Measurements from ENCODE around the gene KLHL26. TPM values are rescaled to one million over a fixed set of nuclear protein-coding genes. Genes with fewer than 3 reads are reported as not detected.

Gene KLHL26
- total and polyA plus RNA-seq, 9 donors: 1.6 to 24.0 (median 10.6) TPM

GRCh38 chr19:18660939-18661670 is 24.3 kb downstream of the KLHL26 start:
- no peaks in the 10 kb centered on the region for H3K9me3 ChIP-seq
- H3K36me3 ChIP-seq: no peaks in the 10 kb centered on the region
- H3K4me1 ChIP-seq (ENCODE audit: insufficient read depth): peaks cover 8% of the 10 kb centered on the region
- H3K27ac ChIP-seq: no peak overlapping the region
- H3K4me3 ChIP-seq: no peak overlapping the region
- TF ChIP-seq POLR2A (IDR thresholded peaks at IDR 0.05) (no peak), EP300 (IDR thresholded peaks at IDR 0.05) (no peak)
- TF ChIP-seq, protein P1, sequence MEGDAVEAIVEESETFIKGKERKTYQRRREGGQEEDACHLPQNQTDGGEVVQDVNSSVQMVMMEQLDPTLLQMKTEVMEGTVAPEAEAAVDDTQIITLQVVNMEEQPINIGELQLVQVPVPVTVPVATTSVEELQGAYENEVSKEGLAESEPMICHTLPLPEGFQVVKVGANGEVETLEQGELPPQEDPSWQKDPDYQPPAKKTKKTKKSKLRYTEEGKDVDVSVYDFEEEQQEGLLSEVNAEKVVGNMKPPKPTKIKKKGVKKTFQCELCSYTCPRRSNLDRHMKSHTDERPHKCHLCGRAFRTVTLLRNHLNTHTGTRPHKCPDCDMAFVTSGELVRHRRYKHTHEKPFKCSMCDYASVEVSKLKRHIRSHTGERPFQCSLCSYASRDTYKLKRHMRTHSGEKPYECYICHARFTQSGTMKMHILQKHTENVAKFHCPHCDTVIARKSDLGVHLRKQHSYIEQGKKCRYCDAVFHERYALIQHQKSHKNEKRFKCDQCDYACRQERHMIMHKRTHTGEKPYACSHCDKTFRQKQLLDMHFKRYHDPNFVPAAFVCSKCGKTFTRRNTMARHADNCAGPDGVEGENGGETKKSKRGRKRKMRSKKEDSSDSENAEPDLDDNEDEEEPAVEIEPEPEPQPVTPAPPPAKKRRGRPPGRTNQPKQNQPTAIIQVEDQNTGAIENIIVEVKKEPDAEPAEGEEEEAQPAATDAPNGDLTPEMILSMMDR (IDR thresholded peaks at IDR 0.05): no peak
- 87 to 95% (median 94%) methylated on average over 10 of the region's 10 CpGs for WGBS, 3 donors
- no peaks in the 10 kb centered on the region for H3K27me3 ChIP-seq
- no peak for DNase-seq
- intact Hi-C loops (cut with DNase I): no loop called here

GRCh38 chr19:18662972-18663732 is 26.3 kb downstream of the KLHL26 start:
- intact Hi-C loops (cut with DNase I): no loop called here
- H3K36me3 ChIP-seq: no peaks in the 10 kb centered on the region
- TF ChIP-seq POLR2A (IDR thresholded peaks at IDR 0.05) (no peak), EP300 (IDR thresholded peaks at IDR 0.05) (no peak)
- TF ChIP-seq, protein P1 (IDR thresholded peaks at IDR 0.05): no peak
- H3K4me3 ChIP-seq: no peak overlapping the region
- WGBS, 3 donors: 71 to 79% (median 74%) methylated on average over 14 to 15 of the region's 15 CpGs
- H3K4me1 ChIP-seq (ENCODE audit: insufficient read depth): peaks cover 2% of the 10 kb centered on the region
- H3K27me3 ChIP-seq: no peaks in the 10 kb centered on the region
- H3K9me3 ChIP-seq: no peaks in the 10 kb centered on the region
- no peak for DNase-seq
- no peak overlapping the region for H3K27ac ChIP-seq

GRCh38 chr19:18663940-18664530 is 27.2 kb downstream of the KLHL26 start:
- no peaks in the 10 kb centered on the region for H3K9me3 ChIP-seq
- intact Hi-C loops (cut with DNase I): no loop called here
- DNase-seq: no peak
- no peaks in the 10 kb centered on the region for H3K27me3 ChIP-seq
- no peak for TF ChIP-seq POLR2A (IDR thresholded peaks at IDR 0.05)
- TF ChIP-seq, protein P1 (IDR thresholded peaks at IDR 0.05): no peak
- no peak for TF ChIP-seq EP300 (IDR thresholded peaks at IDR 0.05)
- no peaks in the 10 kb centered on the region for H3K36me3 ChIP-seq
- 80 to 83% (median 81%) methylated on average over 14 of the region's 14 CpGs for WGBS, 3 donors
- no peak overlapping the region for H3K4me3 ChIP-seq
- no peaks in the 10 kb centered on the region for H3K4me1 ChIP-seq (ENCODE audit: insufficient read depth)
- H3K27ac ChIP-seq: no peak overlapping the region

DNA sequence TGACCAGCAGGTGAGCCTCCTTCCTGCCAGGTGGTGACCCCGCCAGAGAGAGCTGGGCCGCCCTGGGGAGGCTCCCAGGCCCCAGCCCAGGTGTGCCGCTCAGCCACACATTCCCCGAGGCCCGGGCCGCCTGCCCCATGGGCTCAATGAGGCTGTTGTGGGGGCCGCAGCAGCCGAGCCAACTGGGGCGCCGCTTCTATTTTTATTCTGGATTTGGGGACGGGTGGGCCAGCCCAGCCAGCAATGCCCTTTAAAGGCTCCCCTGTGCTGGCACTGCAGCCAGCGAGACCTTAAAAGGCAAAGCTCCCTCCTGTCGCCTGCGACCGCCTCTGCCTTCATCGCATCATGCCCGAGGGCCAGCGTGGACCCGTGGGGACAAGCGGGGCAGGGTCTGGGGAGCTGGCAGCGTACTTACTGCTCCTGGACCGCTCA is 29.0 kb downstream of the KLHL26 start:
- Histone ChIP-seq H3K27ac (no peak overlapping the region), H3K36me3 (no peaks in the 10 kb centered on the region), H3K9me3 (no peaks in the 10 kb centered on the region), H3K27me3 (no peaks in the 10 kb centered on the region), H3K4me3 (no peak overlapping the region), H3K4me1 (ENCODE audit: insufficient read depth) (no peaks in the 10 kb centered on the region)
- TF ChIP-seq EP300 (IDR thresholded peaks at IDR 0.05) (no peak), POLR2A (IDR thresholded peaks at IDR 0.05) (no peak)
- TF ChIP-seq, protein P1 (IDR thresholded peaks at IDR 0.05): no peak
- intact Hi-C loops (cut with DNase I): no loop called here
- 78 to 89% (median 86%) methylated on average over 20 to 22 of the region's 22 CpGs for WGBS, 3 donors
- DNase-seq: no peak
